Chondrocyte (in vitro differentiated cells): ENCODE data around the gene VSTM5. TPM values are rescaled to one million over a fixed set of nuclear protein-coding genes. Genes with fewer than 3 reads are reported as not detected.
A peak's percentile ranks its signal among the peaks of the same experiment; 100 is the strongest.
"Not testable (repeated sequence)": the region's sequence is repeated elsewhere in the genome, so short reads cannot be mapped to it uniquely, and the experiment has no call there.

Experiments
- DNase-seq: peaks from one replicate; pipeline ENCODE4 v3.0.0; 2021; ENCODE audit warnings: mixed read lengths, low spot score
- H3K27ac Mint-ChIP-seq: one replicate; pipeline ENCODE4 v1.8.0; 2021; ENCODE audit warnings: mild to moderate bottlenecking, moderate library complexity, mixed read lengths; ENCODE audit not compliant: unreplicated experiment
- H3K27me3 Mint-ChIP-seq: 2 replicates; pipeline ENCODE4 v1.8.0; 2021; ENCODE audit warnings: low read depth, mixed read lengths
- H3K36me3 Mint-ChIP-seq: 2 replicates; pipeline ENCODE4 v1.8.0; 2021; ENCODE audit warnings: low read depth, mixed read lengths
- H3K4me1 Mint-ChIP-seq: 2 replicates; pipeline ENCODE4 v1.8.0; 2021; ENCODE audit warnings: low read depth, mild to moderate bottlenecking, mixed read lengths
- H3K4me3 Mint-ChIP-seq: one replicate; pipeline ENCODE4 v1.8.0; 2021; ENCODE audit warnings: mild to moderate bottlenecking, moderate library complexity, mixed read lengths; ENCODE audit not compliant: unreplicated experiment
- H3K9me3 Mint-ChIP-seq: 2 replicates; pipeline ENCODE4 v1.8.0; 2021; ENCODE audit warnings: low read depth, mixed read lengths
- total RNA-seq: library from RNA; stranded (reverse); gene quantifications from 3 replicates; pipeline ENCODE4 v1.2.1, GENCODE V29; 2021
- TF ChIP-seq, protein P1 (sequence below): fragments of 200-600 bp; sonication (generic); IDR thresholded peaks from 2 replicates; pipeline ENCODE4 v1.5.0; 2021; ENCODE audit warnings: antibody characterized with exemption, mild to moderate bottlenecking, moderate library complexity

VSTM5 gene
- total RNA-seq, 1 donor from 2014 or later = not detected

DNA sequence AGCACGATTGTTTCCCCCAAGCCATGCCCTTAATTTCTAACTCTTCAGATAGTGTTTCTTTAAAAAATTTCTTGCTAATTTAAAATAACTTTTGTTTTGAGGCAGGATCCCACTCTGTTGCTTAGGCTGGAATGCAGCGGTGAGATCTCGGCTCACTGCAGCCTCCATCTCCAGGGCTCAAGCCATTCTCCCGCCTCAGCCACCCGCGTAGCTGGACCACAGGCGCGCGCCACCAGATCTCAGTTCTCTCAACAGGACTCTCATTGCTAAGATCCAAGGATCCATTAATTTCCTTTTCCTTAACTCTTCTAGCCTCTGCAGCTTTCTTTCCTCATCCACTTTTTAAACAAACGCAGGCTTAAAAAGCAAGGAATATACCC, 66.7 kb downstream of the VSTM5 start:
- TF ChIP-seq, protein P1, sequence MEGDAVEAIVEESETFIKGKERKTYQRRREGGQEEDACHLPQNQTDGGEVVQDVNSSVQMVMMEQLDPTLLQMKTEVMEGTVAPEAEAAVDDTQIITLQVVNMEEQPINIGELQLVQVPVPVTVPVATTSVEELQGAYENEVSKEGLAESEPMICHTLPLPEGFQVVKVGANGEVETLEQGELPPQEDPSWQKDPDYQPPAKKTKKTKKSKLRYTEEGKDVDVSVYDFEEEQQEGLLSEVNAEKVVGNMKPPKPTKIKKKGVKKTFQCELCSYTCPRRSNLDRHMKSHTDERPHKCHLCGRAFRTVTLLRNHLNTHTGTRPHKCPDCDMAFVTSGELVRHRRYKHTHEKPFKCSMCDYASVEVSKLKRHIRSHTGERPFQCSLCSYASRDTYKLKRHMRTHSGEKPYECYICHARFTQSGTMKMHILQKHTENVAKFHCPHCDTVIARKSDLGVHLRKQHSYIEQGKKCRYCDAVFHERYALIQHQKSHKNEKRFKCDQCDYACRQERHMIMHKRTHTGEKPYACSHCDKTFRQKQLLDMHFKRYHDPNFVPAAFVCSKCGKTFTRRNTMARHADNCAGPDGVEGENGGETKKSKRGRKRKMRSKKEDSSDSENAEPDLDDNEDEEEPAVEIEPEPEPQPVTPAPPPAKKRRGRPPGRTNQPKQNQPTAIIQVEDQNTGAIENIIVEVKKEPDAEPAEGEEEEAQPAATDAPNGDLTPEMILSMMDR = no peak
- peak overlapping the region; percentile 86 for H3K27ac Mint-ChIP-seq
- no peaks in the 10 kb centered on the region for H3K9me3 Mint-ChIP-seq
- DNase-seq = no peak
- no peaks in the 10 kb centered on the region for H3K36me3 Mint-ChIP-seq
- H3K4me1 Mint-ChIP-seq = peaks cover 40% of the 10 kb centered on the region
- H3K4me3 Mint-ChIP-seq = peak overlapping the region; percentile 95
- H3K27me3 Mint-ChIP-seq = no peaks in the 10 kb centered on the region

DNA sequence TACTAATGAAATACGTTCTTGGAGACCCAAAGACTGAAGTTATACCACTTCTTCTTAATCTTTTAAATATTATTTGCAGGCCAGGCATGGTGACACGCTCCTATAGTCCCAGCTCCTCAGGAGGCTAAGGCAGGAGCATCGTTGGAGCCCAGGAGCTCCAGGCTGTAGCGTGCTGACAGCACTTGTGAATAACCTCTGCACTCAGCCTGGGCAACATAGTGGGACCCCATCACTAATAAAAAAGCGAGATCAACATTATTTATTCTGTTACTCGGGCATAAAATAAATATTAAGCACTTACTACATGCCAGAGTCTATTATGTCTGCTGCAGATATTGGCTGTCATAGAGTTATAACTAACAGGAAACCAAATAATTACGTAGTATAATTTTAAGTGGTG, 67.1 kb downstream of the VSTM5 start:
- peaks cover 40% of the 10 kb centered on the region for H3K4me1 Mint-ChIP-seq
- no peaks in the 10 kb centered on the region for H3K27me3 Mint-ChIP-seq
- H3K36me3 Mint-ChIP-seq = no peaks in the 10 kb centered on the region
- TF ChIP-seq, protein P1 = no peak
- peak overlapping the region; percentile 95 for H3K4me3 Mint-ChIP-seq
- no peaks in the 10 kb centered on the region for H3K9me3 Mint-ChIP-seq
- no peak for DNase-seq
- no peak overlapping the region for H3K27ac Mint-ChIP-seq

DNA sequence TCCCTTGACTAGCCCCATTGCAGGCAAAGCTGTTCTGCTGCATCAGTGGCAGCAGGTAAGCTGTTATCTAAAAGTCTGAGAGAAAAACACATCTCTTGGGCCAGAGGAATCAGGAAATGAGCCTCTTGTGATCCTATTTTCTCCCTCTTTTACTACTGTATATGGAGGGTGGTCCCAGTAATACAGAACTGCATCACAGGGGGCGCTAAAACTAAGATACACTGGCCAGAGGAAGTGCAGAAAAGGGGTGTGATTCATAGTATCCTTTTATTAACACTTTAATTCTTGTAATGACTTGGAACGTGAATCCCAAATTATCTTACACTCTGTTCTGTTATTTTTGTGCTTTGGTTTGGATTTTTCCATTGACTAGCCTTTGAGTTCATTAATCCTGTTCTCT, 75.1 kb downstream of the VSTM5 start:
- Mint-ChIP-seq H3K4me3 (no peak overlapping the region), H3K4me1 (no peaks in the 10 kb centered on the region), H3K9me3 (no peaks in the 10 kb centered on the region), H3K27me3 (no peaks in the 10 kb centered on the region), H3K27ac (peak overlapping the region; percentile 41), H3K36me3 (no peaks in the 10 kb centered on the region)
- TF ChIP-seq, protein P1 = peak; percentile 56
- no peak for DNase-seq

GRCh38 chr11:93774560-93774959, 75.9 kb downstream of the VSTM5 start:
- not testable (repeated sequence) for H3K27ac Mint-ChIP-seq, DNase-seq, H3K4me1 Mint-ChIP-seq, H3K27me3 Mint-ChIP-seq, H3K36me3 Mint-ChIP-seq, H3K9me3 Mint-ChIP-seq, H3K4me3 Mint-ChIP-seq

DNA sequence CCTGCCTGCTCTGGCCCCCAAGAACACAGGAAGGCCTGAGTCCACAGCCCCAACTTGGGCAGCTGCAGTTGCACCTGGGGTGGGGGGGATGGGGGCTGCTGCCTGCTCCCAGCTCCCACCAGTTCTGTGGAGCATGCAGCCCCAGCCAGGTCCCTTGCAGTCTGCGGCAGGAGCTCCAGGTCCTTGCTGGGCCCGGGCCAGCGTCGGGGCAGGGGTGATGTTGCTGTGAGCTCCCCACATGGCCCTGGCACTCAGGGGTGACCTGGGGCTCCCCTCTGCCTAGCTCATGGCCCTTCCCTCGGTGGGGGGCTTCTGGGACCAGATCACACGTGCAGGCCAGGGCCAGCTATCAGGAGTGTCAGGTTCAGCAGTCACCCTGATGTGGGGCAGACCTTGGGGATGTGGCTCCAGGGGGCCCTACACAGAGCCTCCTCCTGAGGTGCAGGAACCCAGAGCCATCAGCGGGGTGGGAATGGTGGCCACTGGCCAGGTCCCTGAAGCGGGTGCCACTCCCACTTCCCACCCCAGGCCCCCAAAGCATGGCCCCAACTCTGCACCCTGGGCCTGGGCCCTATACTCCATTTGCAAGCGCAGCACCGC, 76.7 kb downstream of the VSTM5 start:
- no peak for DNase-seq
- Mint-ChIP-seq H3K9me3 (no peaks in the 10 kb centered on the region), H3K36me3 (no peaks in the 10 kb centered on the region), H3K27ac (no peak overlapping the region), H3K27me3 (no peaks in the 10 kb centered on the region), H3K4me1 (no peaks in the 10 kb centered on the region), H3K4me3 (no peak overlapping the region)
- TF ChIP-seq, protein P1 = no peak

DNA sequence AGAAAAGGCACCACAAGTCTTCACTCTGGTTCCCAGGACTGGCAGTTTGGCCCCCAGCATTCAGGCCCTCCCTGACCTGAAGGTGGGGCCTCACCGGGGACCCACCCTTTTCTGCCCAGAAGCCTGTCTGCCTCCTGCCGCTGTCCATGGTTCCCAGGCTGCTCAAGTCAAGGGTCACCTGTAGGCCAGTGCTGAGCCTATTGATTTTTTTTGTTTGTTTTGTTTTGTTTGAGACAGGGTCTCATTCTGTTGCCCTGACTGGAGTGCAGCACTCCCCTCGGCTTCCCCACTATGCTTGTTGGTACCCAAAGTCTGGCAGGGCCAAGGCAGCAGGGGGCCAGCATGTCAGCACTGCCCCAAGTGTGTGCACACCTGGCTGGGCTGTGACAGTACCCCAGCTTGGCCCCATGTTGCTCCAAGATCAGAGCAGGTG, 77.4 kb downstream of the VSTM5 start:
- no peaks in the 10 kb centered on the region for H3K4me1 Mint-ChIP-seq
- TF ChIP-seq, protein P1 = no peak

More for the DNA sequence above, 77.4 kb downstream of the VSTM5 start:
- Mint-ChIP-seq H3K36me3 (no peaks in the 10 kb centered on the region), H3K27me3 (no peaks in the 10 kb centered on the region), H3K9me3 (no peaks in the 10 kb centered on the region), H3K4me3 (no peak overlapping the region), H3K27ac (no peak overlapping the region)
- DNase-seq = no peak
